ENCODE measurements around the gene SEC16A.
"Not testable (repeated sequence)": the region's sequence is repeated elsewhere in the genome, so short reads cannot be mapped to it uniquely, and the experiment has no call there.

The SEC16A gene

GRCh38 chr9:136429683-136430491, 53.0 kb downstream of the SEC16A start:
- no peak for DNase-seq (ENCODE audit: low read depth, low spot score)
- Histone ChIP-seq H3K4me1 (ENCODE audit: insufficient read depth, insufficient read length) (peaks cover 2% of the 10 kb centered on the region), H3K9me3 (ENCODE audit: insufficient read depth, low read length) (no peaks in the 10 kb centered on the region), H3K36me3 (ENCODE audit: insufficient read depth, insufficient read length, low read length) (peaks cover 80% of the 10 kb centered on the region), H3K27me3 (ENCODE audit: insufficient read depth, insufficient read length) (no peaks in the 10 kb centered on the region), H3K9ac (ENCODE audit: insufficient read length, low read depth) (no peak overlapping the region), H3K4me3 (ENCODE audit: insufficient read length, low read depth) (no peak overlapping the region)
- TF ChIP-seq ZNF274 (IDR thresholded peaks at IDR 0.05; ENCODE audit: low read depth, low read length) (no peak), YY1 (IDR thresholded peaks at IDR 0.05; ENCODE audit: insufficient read depth, insufficient read length) (no peak), SUZ12 (IDR thresholded peaks at IDR 0.05; ENCODE audit: extremely low read depth, insufficient read depth, insufficient read length) (no peak)

GRCh38 chr9:136429075-136429628, 53.7 kb downstream of the SEC16A start:
- H3K9ac ChIP-seq (ENCODE audit: insufficient read length, low read depth) = no peak overlapping the region
- TF ChIP-seq ZNF274 (IDR thresholded peaks at IDR 0.05; ENCODE audit: low read depth, low read length) = no peak
- no peak for TF ChIP-seq SUZ12 (IDR thresholded peaks at IDR 0.05; ENCODE audit: extremely low read depth, insufficient read depth, insufficient read length)
- TF ChIP-seq YY1 (IDR thresholded peaks at IDR 0.05; ENCODE audit: insufficient read depth, insufficient read length) = no peak
- no peaks in the 10 kb centered on the region for H3K27me3 ChIP-seq (ENCODE audit: insufficient read depth, insufficient read length)
- peaks cover 2% of the 10 kb centered on the region for H3K4me1 ChIP-seq (ENCODE audit: insufficient read depth, insufficient read length)
- no peaks in the 10 kb centered on the region for H3K9me3 ChIP-seq (ENCODE audit: insufficient read depth, low read length)
- DNase-seq (ENCODE audit: low read depth, low spot score) = no peak
- no peak overlapping the region for H3K4me3 ChIP-seq (ENCODE audit: insufficient read length, low read depth)
- H3K36me3 ChIP-seq (ENCODE audit: insufficient read depth, insufficient read length, low read length) = peaks cover 80% of the 10 kb centered on the region

GRCh38 chr9:136426787-136427186, 56.1 kb downstream of the SEC16A start:
- no peak for DNase-seq (ENCODE audit: low read depth, low spot score)
- Histone ChIP-seq H3K4me1 (ENCODE audit: insufficient read depth, insufficient read length) (peaks cover 2% of the 10 kb centered on the region), H3K27me3 (ENCODE audit: insufficient read depth, insufficient read length) (no peaks in the 10 kb centered on the region), H3K36me3 (ENCODE audit: insufficient read depth, insufficient read length, low read length) (peaks cover 82% of the 10 kb centered on the region), H3K9ac (ENCODE audit: insufficient read length, low read depth) (no peak overlapping the region), H3K9me3 (ENCODE audit: insufficient read depth, low read length) (no peaks in the 10 kb centered on the region), H3K4me3 (ENCODE audit: insufficient read length, low read depth) (no peak overlapping the region)
- TF ChIP-seq YY1 (IDR thresholded peaks at IDR 0.05; ENCODE audit: insufficient read depth, insufficient read length) (no peak), ZNF274 (IDR thresholded peaks at IDR 0.05; ENCODE audit: low read depth, low read length) (no peak), SUZ12 (IDR thresholded peaks at IDR 0.05; ENCODE audit: extremely low read depth, insufficient read depth, insufficient read length) (no peak)

DNA sequence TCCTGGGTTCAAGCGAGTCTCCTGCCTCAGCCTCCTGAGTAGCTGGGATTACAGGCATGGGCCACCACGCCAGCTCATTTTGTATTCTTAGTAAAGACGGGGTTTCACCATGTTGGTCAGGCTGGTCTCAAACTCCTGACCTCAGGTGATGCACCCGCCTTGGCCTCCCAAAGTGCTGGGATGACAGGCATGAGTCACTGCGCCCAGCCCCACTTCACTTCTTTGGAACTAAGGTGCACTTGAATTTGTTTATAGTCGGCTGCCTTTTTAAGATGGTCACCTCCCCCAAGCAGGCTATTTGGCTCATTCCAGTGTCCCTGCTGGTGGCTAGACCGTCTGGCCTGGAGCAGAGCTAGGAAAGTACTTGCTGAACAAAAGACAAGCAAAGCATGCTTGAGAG, 57.5 kb downstream of the SEC16A start:
- H3K9ac ChIP-seq (ENCODE audit: insufficient read length, low read depth); DNase-seq (ENCODE audit: low read depth, low spot score); H3K4me3 ChIP-seq (ENCODE audit: insufficient read length, low read depth); H3K9me3 ChIP-seq (ENCODE audit: insufficient read depth, low read length); H3K4me1 ChIP-seq (ENCODE audit: insufficient read depth, insufficient read length); H3K27me3 ChIP-seq (ENCODE audit: insufficient read depth, insufficient read length): not testable (repeated sequence)
- peaks cover 87% of the 10 kb centered on the region for H3K36me3 ChIP-seq (ENCODE audit: insufficient read depth, insufficient read length, low read length)

GRCh38 chr9:136424750-136425362, 58.0 kb downstream of the SEC16A start:
- no peak overlapping the region for H3K4me3 ChIP-seq (ENCODE audit: insufficient read length, low read depth)
- H3K9me3 ChIP-seq (ENCODE audit: insufficient read depth, low read length) = no peaks in the 10 kb centered on the region
- H3K27me3 ChIP-seq (ENCODE audit: insufficient read depth, insufficient read length) = no peaks in the 10 kb centered on the region
- H3K4me1 ChIP-seq (ENCODE audit: insufficient read depth, insufficient read length) = peaks cover 2% of the 10 kb centered on the region
- TF ChIP-seq SUZ12 (IDR thresholded peaks at IDR 0.05; ENCODE audit: extremely low read depth, insufficient read depth, insufficient read length) (no peak), YY1 (IDR thresholded peaks at IDR 0.05; ENCODE audit: insufficient read depth, insufficient read length) (no peak), ZNF274 (IDR thresholded peaks at IDR 0.05; ENCODE audit: low read depth, low read length) (no peak)
- H3K36me3 ChIP-seq (ENCODE audit: insufficient read depth, insufficient read length, low read length) = peaks cover 87% of the 10 kb centered on the region
- DNase-seq (ENCODE audit: low read depth, low spot score) = no peak
- H3K9ac ChIP-seq (ENCODE audit: insufficient read length, low read depth) = no peak overlapping the region

DNA sequence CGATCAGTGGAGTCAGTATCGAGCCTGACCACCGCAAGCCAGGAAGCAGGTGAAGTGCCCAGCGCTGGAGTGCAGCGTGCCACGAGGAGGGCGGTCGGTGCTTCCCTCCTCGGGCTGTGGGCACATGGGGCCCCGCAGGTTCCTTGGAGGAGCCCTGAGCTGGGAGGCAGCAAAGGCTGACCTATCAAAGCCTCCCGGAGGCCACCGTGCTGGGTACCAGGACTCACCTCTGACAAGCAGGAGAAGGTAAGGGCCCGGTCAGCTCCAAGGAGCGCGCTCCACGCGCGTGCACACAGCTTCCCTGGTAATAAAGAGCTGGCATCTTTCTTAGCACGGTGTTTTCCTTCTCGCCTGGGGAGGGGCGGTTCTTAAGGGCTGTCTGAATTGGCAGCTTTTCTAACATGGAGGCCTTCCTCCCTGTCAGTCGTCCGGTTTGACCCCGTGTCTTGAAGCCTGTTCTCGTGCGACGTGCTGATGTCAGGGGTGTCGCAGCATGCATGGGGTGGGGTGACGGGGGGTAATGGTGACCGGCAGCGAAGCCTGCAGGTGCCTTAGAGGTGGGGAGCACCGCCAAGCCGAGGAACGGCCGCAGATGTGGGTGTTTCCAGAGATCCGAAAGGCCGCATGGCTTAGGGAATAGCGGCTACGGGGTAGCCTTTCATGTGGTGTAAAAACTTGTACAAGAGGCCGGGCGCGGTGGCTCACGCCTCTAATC, 59.3 kb downstream of the SEC16A start:
- no peak overlapping the region for H3K4me3 ChIP-seq (ENCODE audit: insufficient read length, low read depth)
- peaks cover 87% of the 10 kb centered on the region for H3K36me3 ChIP-seq (ENCODE audit: insufficient read depth, insufficient read length, low read length)
- no peak for TF ChIP-seq ZNF274 (IDR thresholded peaks at IDR 0.05; ENCODE audit: low read depth, low read length)
- TF ChIP-seq SUZ12 (IDR thresholded peaks at IDR 0.05; ENCODE audit: extremely low read depth, insufficient read depth, insufficient read length) = no peak
- TF ChIP-seq YY1 (IDR thresholded peaks at IDR 0.05; ENCODE audit: insufficient read depth, insufficient read length) = no peak
- no peaks in the 10 kb centered on the region for H3K4me1 ChIP-seq (ENCODE audit: insufficient read depth, insufficient read length)
- no peak overlapping the region for H3K9ac ChIP-seq (ENCODE audit: insufficient read length, low read depth)
- no peak for DNase-seq (ENCODE audit: low read depth, low spot score)
- H3K9me3 ChIP-seq (ENCODE audit: insufficient read depth, low read length) = no peaks in the 10 kb centered on the region
- no peaks in the 10 kb centered on the region for H3K27me3 ChIP-seq (ENCODE audit: insufficient read depth, insufficient read length)

- Histone ChIP-seq H3K4me1 (ENCODE audit: insufficient read depth, insufficient read length) (no peaks in the 10 kb centered on the region), H3K9me3 (ENCODE audit: insufficient read depth, low read length) (no peaks in the 10 kb centered on the region), H3K4me3 (ENCODE audit: insufficient read length, low read depth) (no peak overlapping the region), H3K9ac (ENCODE audit: insufficient read length, low read depth) (no peak overlapping the region), H3K36me3 (ENCODE audit: insufficient read depth, insufficient read length, low read length) (peaks cover 87% of the 10 kb centered on the region), H3K27me3 (ENCODE audit: insufficient read depth, insufficient read length) (no peaks in the 10 kb centered on the region)
- no peak for DNase-seq (ENCODE audit: low read depth, low spot score)
- no peak for TF ChIP-seq YY1 (IDR thresholded peaks at IDR 0.05; ENCODE audit: insufficient read depth, insufficient read length)
- TF ChIP-seq ZNF274 (IDR thresholded peaks at IDR 0.05; ENCODE audit: low read depth, low read length) = no peak
- TF ChIP-seq SUZ12 (IDR thresholded peaks at IDR 0.05; ENCODE audit: extremely low read depth, insufficient read depth, insufficient read length) = no peak
Observed at GRCh38 chr9:136422876-136423275, 60.0 kb downstream of the SEC16A start.
